Measurements from ENCODE around the gene VIT. TPM values are rescaled to one million over a fixed set of nuclear protein-coding genes. Genes with fewer than 3 reads are reported as not detected.
"Not testable (repeated sequence)": the region's sequence is repeated elsewhere in the genome, so short reads cannot be mapped to it uniquely, and the experiment has no call there.

VIT gene
- total RNA-seq, 4 donors from 2014 or later = 1.4 to 3.6 (median 2.5) TPM; not detected in 1

GRCh38 chr2:36819095-36819711 lies 122.7 kb downstream of the VIT start:
- no peak for DNase-seq
- Histone ChIP-seq H3K36me3 (no peaks in the 10 kb centered on the region), H3K4me3 (no peak overlapping the region), H3K27ac (peak overlapping the region in 3 of 4 donors; percentile 83 to 90 (median 85)), H3K9me3 (no peaks in the 10 kb centered on the region), H3K4me1 (peaks cover 6 to 55% (median 30%) of the 10 kb centered on the region in 4 donors), H3K27me3 (no peaks in the 10 kb centered on the region)
- WGBS, 2 donors (ENCODE audit: low coverage in 1 of 2) = 67 to 93% methylated on average over 4 of the region's 4 CpGs
- in situ Hi-C loops (cut with MboI; ENCODE audit: low pct_ligation_motif_present in 1 of 4, low pct_unique_long_range_greater_than_20kb in 1 of 4, low sequenced_read_pairs in 3 of 4) = no loop called here
- intact Hi-C loops (cut with DNase I; ENCODE audit: low total_unique reads) = no loop called here
- TF ChIP-seq POLR2A (IDR thresholded peaks at IDR 0.05) (no peak), CTCF (IDR thresholded peaks at IDR 0.05) (no peak), EP300 (IDR thresholded peaks at IDR 0.05; ENCODE audit: low read depth) (no peak), POLR2AphosphoS5 (IDR thresholded peaks at IDR 0.05) (no peak)

GRCh38 chr2:36820942-36821605 lies 124.6 kb downstream of the VIT start:
- Histone ChIP-seq H3K4me1 (peaks cover 6 to 55% (median 30%) of the 10 kb centered on the region in 4 donors), H3K36me3 (no peaks in the 10 kb centered on the region), H3K4me3 (no peak overlapping the region), H3K9me3 (no peaks in the 10 kb centered on the region), H3K27ac (peak overlapping the region; percentile 83 to 90 (median 85)), H3K27me3 (no peaks in the 10 kb centered on the region)
- 46 to 59% methylated on average over 2 to 7 of the region's 7 CpGs for WGBS, 2 donors (ENCODE audit: low coverage in 1 of 2)
- TF ChIP-seq POLR2A (IDR thresholded peaks at IDR 0.05) = peak; percentile 24
- TF ChIP-seq POLR2AphosphoS5 (IDR thresholded peaks at IDR 0.05) = peak in 2 of 3 donors; percentile 32 to 58
- TF ChIP-seq CTCF (IDR thresholded peaks at IDR 0.05) = no peak
- intact Hi-C loops (cut with DNase I; ENCODE audit: low total_unique reads) (no loop called here), in situ Hi-C loops (cut with MboI; ENCODE audit: low pct_ligation_motif_present in 1 of 4, low pct_unique_long_range_greater_than_20kb in 1 of 4, low sequenced_read_pairs in 3 of 4) (no loop called here)
- peak; percentile 56 for DNase-seq

- DNase-seq = no peak
- no peak overlapping the region for H3K27ac ChIP-seq
- H3K27me3 ChIP-seq = no peaks in the 10 kb centered on the region
- in situ Hi-C loops (cut with MboI; ENCODE audit: low pct_ligation_motif_present in 1 of 4, low pct_unique_long_range_greater_than_20kb in 1 of 4, low sequenced_read_pairs in 3 of 4) (no loop called here), intact Hi-C loops (cut with DNase I; ENCODE audit: low total_unique reads) (no loop called here)
- H3K36me3 ChIP-seq = no peaks in the 10 kb centered on the region
- no peak overlapping the region for H3K4me3 ChIP-seq
- TF ChIP-seq EP300 (IDR thresholded peaks at IDR 0.05; ENCODE audit: low read depth) (no peak), CTCF (IDR thresholded peaks at IDR 0.05) (no peak), POLR2AphosphoS5 (IDR thresholded peaks at IDR 0.05) (no peak), POLR2A (IDR thresholded peaks at IDR 0.05) (no peak)
- peaks cover 6 to 42% (median 26%) of the 10 kb centered on the region in 4 donors for H3K4me1 ChIP-seq
- H3K9me3 ChIP-seq = no peaks in the 10 kb centered on the region
- WGBS, 2 donors (ENCODE audit: low coverage in 1 of 2) = 54 to 86% methylated on average over 2 to 10 of the region's 10 CpGs
Observed at GRCh38 chr2:36823862-36824261, 127.4 kb downstream of the VIT start.

- in situ Hi-C loops (cut with MboI; ENCODE audit: low pct_ligation_motif_present in 1 of 4, low pct_unique_long_range_greater_than_20kb in 1 of 4, low sequenced_read_pairs in 3 of 4) = no loop called here
- Histone ChIP-seq H3K4me1 (peaks cover 6 to 39% (median 25%) of the 10 kb centered on the region in 4 donors), H3K27ac (no peak overlapping the region), H3K36me3 (no peaks in the 10 kb centered on the region), H3K4me3 (no peak overlapping the region), H3K9me3 (no peaks in the 10 kb centered on the region), H3K27me3 (no peaks in the 10 kb centered on the region)
- WGBS, 2 donors (ENCODE audit: low coverage in 1 of 2) = 82 to 90% methylated on average over 5 to 7 of the region's 7 CpGs
- TF ChIP-seq EP300 (IDR thresholded peaks at IDR 0.05; ENCODE audit: low read depth) (no peak), CTCF (IDR thresholded peaks at IDR 0.05) (no peak), POLR2A (IDR thresholded peaks at IDR 0.05) (no peak), POLR2AphosphoS5 (IDR thresholded peaks at IDR 0.05) (no peak)
- DNase-seq = no peak
- intact Hi-C loops (cut with DNase I; ENCODE audit: low total_unique reads) = no loop called here
Observed at GRCh38 chr2:36824273-36824672, 127.8 kb downstream of the VIT start.

GRCh38 chr2:36824683-36825082 lies 128.2 kb downstream of the VIT start:
- WGBS, 2 donors (ENCODE audit: low coverage in 1 of 2) = 68 to 85% methylated on average over 2 of the region's 2 CpGs
- in situ Hi-C loops (cut with MboI; ENCODE audit: low pct_ligation_motif_present in 1 of 4, low pct_unique_long_range_greater_than_20kb in 1 of 4, low sequenced_read_pairs in 3 of 4); DNase-seq: not testable (repeated sequence)

More at GRCh38 chr2:36824683-36825082, 128.2 kb downstream of the VIT start:
- H3K36me3 ChIP-seq; H3K27me3 ChIP-seq; H3K4me3 ChIP-seq; H3K27ac ChIP-seq; H3K9me3 ChIP-seq; intact Hi-C loops (cut with DNase I; ENCODE audit: low total_unique reads): not testable (repeated sequence)
- peaks cover 6 to 35% (median 21%) of the 10 kb centered on the region in 4 donors for H3K4me1 ChIP-seq
